Stimulated activated CD8-positive, alpha-beta memory T cell treated with anti-CD3 and anti-CD28 coated beads, Interleukin-12 subunit alpha, Interleukin-12 subunit beta, amount 100 ng/mL, for 24 hours (primary cell): ENCODE data around the gene PPM1L.
"Not testable (repeated sequence)": the region's sequence is repeated elsewhere in the genome, so short reads cannot be mapped to it uniquely, and the experiment has no call there.

ENCODE experiments used
- DNase-seq: peaks from one replicate; pipeline ENCODE4 v3.0.0-alpha.2; 2020; ENCODE audit errors: extremely low read depth

The PPM1L gene

DNA sequence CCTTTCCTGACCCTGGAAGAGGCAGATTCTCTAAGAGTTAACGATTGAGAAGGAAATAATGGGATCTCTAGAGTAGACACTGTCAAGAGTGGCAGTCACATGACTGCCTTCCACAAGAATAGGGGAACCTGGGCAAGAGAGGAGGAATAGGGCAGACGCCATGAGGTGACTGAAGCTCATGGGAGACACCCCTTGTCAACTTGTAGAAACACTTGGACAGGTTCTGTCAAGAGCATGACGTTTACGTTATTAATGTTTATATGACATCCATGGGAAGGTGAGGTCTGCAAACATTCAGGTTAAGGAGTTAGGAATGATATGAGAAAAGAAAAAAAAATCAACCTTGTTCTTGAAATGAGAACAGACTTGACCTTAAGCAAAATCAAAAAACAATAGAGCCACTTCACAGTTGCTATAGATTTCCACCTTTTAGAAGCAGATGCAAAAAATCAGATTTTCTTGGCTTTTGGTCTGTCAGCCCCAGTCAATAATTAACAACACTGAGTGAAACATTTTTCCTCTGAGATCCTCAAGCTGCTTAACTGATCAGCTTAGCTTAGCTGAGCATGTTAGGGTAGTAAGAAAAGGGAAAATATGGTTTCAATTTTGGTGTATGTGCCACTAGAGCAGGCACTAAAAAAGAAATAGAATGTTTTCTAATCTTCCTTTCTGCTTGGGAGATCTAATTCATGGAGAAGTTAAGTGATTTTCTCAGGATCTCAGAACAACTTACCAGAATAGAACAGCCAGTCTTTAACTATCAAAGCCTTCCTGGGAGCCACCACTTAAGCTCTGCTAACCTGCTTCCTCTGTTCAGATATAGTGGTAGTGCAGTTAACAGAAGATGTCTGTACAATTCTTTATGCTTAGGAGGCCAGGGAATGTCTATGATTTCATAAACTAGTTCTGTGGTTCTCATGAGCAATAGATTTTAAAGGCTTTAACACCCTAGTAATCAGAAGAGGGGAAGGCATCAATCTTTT is 232.2 kb downstream of the PPM1L start:
- DNase-seq, result no peak

DNA sequence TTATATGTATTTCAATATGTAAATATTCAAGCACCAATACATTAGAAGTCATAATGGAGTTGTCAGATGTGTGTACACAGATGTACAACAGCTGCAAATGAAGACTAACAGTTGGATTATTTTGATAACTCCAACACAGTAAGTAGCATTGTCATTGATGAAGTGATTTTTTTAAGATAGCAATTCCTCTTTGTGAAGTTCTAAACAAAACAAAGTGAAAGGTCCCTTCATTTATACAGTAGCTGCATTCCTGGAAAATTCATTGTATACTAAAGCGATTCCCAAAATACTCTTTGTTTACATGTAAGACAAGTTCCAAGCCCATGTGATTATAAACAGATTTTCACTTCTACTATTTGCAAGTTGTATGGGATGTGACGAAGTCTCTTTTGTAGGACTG is 234.4 kb downstream of the PPM1L start:
- no peak for DNase-seq

DNA sequence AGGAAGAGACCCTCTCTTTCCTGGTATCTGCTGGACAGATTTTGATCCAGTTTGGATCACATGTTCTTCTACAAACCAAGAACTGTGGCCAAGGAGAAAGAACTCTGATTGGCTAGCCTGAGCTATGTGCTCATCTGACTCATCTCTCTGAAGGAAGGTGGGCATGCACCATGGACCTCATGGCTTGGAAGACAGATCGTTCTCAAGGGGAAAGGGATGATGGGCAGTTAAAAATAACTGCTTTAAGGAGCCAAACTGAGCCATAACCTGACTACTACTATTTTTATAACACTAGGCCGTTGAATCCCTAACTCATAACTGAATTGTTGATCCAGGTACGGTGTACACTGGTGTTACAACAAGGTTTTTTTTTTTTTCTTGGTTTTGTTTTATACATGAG is 236.7 kb downstream of the PPM1L start:
- no peak for DNase-seq

DNA sequence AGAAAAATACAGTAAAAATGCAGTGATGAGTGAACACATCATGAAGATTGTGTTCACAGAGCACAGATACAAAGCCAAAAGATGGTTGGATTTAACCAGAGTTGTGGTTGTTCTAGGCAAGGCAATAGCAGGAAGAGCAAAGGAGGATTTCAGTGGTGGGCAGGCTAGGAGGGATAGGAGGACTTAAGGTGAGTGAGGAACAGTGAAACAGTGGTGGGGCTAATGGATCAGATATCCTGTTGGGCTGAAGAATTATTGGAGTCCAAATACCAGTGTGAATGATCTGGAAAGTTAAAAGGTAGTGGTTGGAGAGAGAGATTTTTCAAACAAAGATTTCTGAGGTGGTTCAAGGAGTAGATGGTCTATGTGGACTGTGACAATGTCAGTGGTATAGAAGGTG is 240.8 kb downstream of the PPM1L start:
- no peak for DNase-seq

DNA sequence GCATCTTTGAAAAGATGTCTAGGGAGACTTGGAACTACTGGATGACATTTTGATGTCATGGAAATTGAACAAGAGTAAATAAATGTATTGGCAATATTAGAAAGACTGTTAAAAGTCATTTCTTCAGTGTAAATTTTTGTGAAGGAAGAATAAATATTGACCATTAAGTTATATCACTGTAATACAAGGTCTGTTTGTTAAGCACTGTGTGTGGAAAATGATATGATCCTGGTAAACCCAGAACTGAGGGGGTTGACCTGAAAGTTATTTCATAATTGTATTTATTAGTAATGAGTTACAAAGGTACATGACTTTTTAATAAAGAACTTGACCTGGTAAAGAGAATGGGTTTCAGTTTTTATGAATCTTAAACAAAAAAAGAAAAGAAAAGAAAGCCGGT is 242.6 kb downstream of the PPM1L start:
- DNase-seq, result no peak

DNA sequence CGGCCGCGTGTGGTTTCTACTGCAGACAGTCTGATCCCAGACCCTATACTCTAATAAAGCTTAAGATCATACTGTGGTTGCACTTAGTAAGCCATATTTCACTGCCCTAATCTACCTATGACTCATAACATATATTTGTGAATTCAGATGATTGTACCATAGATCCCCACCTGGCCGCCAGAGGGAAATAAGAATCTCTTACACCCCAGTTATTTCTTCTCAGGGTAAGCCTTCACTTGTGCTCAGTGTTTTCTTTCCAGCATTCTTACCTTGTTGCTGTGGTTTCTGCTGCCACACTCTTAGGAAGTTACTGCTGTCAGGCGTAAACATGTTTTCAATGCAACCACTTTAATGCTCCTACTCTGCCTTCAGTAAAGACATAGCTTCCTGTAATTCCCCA is 243.2 kb downstream of the PPM1L start:
- no peak for DNase-seq

DNA sequence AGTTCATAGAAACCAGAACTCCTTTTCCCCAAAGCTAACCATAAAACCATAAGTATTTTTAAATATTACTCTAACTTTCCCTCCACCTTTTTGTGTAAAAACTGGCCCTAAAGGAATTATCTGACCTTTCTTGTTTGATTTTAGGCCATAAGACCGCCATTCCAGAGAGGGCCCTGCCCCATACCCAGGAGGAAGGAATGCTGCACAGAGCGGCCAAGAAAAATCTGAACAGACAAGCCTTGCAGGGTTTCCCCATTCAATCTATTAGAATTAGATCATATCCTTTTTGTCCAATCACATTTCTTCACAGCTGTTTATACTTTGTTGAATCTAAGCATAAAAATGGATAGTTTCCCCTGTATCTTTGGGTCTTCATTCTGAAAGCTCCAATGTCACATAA is 252.1 kb downstream of the PPM1L start:
- DNase-seq, result no peak

DNA sequence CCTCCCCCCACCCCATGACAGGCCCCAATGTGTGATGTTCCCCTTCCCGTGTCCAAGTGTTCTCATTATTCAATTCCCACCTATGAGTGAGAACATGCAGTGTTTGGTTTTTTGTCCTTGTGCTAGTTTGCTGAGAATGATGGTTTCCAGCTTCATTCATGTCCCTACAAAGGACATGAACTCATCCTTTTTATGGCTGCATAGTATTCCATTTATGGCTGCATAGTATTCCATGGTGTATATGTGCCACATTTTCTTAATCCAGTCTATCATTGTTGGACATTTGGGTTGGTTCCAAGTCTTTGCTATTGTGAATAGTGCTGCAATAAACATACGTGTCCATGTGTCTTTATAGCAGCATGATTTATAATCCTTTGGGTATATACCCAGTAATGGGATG is 254.1 kb downstream of the PPM1L start:
- not testable (repeated sequence) for DNase-seq

DNA sequence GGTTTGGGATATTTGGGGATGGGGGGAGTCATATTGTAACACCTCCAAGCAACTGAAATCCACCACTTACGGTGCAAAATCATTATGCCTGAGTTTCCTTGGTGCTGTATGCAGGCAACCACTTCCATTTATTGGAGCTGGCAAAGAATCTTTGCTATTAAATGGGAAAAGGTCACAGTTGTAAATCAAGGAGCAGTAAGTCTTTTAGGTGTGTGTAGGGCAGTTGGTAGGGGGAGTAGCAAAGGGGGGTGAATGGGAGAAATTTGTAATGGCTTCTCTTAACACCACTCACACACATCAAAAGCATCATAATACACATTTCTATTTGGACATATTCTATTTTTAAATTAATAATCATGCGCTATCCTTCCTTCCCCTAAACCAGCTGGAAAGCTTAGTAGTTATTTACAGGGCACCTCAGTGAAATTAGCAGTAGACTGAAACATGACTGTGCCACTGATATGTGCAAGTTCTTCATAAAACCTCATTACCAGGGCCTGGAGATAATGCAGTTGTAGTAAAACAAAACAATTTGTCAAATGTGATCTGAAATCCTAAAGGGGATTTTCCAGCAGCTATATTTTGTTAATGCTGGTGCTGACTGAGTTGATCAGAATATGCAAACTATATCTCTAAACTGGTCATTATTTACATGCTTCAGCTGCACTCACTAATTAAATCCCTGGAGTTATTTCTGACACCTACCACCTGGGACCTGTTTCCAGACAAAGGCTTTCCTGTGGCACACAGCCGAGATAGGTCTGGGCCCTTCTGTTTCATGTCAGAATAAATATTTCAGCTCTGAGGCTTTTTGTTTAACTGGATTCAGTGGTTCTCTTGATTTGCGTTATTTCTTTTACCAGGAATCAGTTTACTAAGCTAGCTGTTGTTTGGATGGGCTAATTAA is 259.1 kb downstream of the PPM1L start:
- no peak for DNase-seq

DNA sequence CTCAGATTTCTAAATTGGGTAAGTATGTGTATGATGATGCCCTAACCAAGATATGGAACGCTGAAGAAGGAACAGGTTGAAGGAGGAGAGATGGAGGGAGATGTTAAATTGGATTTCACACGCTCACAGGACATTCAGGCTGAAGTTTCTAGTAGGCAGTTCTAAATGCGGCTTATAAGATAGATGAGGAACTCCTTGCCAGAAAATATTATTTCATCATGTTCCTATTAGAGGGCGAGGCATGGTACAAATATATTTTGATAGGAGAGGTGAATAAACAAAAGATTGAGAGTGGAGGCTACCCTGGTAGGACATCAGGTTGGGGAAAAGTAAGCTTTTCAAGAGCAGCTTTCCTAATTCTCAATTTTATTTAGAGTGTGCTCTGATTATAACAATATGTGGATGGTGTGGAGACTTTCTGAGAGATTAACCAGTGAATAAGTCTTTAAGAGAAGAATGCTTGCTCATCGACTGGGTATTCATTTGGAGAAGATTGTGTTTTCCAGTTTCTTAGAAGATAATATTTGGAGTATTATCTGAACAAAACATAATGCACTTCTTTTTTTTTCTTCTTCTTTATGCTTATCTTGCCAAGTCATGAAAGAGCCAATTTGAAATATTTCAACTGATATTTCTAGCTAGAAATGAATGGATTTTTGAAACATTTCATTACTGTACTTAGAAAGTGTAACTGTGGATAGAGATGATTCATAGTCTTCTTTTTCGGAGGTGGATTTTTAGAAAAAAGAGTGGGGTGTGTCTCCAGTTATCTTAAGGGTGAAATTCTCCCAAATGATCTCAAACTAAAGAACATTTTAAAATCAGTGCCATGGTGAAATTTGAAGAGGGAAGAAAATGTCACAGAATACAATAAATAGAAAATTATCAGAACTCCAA is 260.6 kb downstream of the PPM1L start:
- DNase-seq, result no peak

DNA sequence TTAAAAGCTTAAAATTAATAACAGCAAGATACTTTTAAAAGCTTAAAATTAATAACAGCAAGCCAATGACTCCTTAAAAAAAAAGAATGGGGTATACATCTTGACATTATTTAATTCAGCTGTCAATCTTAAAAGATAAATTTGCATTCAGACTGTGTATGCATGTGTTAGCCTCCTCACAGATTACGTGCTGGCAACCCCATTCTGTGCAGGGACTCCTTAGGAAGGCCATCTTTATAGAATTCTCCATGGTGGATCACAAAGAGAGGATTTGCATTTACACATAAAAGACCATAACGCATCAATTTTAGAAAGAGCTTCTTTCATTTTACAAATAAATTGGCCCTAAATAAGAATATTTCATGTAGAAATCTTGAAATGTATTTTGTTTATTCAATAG is 261.9 kb downstream of the PPM1L start:
- DNase-seq, result no peak

DNA sequence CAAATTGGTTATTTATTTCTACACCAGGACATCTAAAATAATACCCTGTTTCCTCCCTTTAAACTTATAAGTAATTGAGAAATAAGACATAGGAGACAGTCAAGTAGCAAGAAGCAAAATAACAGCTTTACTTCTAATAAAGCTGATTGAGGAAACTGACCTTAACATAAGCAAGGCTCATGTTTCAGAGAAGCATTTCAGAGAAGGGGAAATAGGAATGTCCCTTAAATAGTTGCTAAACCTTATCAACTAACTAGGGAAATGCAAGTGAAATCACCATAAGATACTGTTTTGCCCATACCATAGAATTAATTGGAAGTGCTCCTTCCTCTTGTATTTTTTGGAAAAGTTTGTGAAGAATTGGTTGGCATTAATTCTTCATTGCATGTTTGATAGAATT is 264.2 kb downstream of the PPM1L start:
- no peak for DNase-seq

DNA sequence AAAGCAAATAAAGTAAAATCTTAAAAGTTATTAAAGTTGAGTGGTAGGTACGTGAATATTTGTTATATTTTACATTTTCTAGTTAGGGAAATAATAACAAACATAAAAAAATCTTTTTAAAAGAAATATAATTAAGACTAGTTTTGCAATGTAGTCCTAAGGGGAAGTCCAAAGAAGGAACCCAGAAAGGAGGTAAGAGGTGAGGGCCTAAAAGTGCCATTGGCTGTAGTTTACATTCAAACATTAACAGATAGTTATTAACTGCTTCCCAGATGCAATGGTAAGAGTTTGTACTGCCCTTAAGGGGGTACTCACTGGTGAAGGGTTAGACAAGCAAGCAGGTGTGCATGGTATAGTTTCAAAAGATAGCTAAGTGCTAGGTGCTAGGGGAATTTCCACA is 269.9 kb downstream of the PPM1L start:
- no peak for DNase-seq

DNA sequence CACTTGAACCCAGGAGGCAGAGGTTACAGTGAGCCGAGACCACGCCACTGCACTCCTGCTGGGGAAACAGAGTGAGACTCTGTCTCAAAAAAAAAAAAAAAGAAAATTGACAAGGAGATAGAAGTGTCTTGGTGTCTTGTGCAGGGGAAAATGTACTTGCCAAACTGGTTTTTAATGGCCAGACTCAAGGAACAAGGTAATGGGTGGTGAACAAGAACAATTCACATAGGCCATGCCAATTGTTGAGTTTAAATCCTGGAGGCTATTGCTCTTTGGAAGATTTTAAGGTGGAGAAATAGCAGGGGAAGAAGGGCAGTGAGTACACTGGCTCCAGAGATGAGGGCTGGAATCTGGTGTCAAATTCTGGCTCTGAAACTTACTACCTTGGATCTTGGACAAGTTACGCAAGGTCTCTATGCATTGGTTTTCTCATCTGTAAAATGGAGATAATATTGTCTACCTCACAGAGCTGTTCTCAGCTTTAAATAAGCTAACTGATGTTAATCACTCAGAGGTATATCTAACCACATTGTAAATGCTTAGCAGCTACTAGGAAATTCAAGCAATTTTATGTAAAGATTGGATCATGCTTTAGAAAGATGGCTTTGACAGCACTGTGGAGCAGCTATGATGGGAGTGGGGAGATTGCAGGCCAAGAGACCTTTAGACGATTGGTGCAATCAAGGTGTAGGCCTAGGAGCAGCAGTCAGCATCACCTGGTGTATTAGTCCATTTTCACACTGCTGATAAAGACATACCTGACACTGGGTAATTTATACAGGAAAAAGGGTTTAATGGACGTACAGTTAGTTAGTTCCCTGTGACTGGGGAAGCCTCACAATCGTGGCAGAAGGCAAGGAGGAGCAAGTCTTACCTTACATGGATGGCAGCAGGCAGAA is 270.8 kb downstream of the PPM1L start:
- DNase-seq, result no peak

DNA sequence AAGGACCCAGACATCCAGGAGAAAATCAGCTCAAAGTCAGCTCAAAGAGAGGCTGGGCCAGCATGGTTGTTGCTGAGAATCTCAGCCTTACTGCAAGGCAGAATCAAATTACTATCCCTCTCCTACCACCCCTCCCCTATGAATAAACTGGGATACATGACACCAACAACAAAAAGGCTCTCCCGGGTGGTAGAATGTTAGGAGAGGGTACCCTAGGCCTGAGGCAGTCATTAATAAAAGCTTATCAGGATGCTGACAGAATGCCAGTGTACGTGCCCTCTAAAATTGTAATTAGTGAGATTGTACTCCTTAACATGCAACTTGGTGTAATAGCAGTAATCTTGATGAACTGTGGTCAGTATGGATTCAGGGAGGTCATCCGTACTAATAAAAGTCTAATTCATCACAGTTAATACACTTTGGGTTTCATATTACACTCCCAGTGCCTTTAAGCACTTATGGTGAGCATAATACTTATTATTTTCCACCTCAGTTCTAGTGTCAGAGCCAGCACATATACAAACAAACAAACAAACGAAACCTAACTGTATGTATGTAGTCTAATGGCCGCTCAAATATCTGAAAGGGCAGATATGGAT is 272.6 kb downstream of the PPM1L start:
- no peak for DNase-seq

DNA sequence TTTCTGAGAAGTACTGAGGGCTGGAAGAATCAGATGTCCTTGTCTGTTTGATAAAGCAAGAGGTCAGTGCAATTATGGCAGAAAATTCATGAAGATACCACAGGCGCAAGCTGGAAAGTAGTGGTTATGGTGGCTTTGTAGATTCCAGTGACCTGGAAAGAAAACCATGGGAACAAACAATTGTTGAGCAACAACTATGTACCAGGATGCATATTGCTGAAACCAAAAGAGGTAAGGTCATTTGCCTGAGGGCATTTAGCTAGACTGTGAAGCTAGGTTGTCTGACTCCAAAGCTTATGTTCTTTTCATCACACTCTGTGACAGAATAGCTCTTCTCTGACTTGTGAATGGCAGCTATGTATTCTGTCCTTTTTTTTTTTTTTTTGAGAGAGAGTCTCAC is 275.1 kb downstream of the PPM1L start:
- DNase-seq, result no peak

DNA sequence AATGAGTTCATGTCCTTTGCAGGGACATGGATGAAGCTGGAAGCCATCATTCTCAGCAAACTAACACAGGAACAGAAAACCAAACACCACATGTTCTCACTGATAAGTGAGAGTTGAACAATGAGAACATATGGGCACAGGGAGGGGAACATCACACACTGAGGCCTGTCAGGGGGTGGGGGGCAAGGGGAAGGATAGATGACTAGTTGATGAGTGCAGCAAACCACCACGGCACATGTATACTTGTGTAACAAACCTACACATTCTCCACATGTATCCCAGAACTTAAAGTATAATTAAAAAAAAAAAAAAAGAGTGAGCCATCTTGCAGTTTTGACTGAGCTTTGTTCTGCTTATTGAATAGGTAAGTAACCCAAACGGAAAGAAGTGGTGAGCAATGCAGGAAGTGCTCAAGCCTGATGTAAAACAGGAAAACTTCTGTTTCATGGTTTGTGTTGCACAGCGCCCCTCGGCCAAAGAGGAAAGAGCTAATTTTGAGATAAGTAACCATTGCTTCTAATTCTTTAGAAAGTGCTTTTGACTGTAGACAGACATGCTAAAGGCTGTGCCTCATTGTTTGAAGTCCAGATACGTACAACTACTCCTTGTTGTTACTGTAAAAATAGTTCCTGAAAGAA is 279.0 kb downstream of the PPM1L start:
- DNase-seq, result not testable (repeated sequence)

DNA sequence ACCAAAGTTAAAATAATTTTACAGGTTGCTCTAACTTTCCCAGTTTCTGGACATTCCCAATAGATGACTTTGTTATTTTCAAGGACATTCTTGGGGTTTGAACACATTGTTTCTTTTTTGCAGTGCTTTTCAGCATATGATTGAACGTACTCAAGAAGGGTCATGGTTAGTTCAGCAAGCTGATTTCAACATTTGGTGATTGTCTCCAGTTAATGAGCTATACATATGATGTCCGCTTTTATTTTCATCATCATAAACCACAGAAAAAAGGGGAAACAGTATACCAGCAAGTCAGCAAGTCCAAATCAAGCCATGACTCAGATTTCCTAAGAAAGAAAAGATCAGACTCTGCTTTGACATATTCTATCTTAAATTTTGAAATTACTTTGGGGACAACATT is 279.7 kb downstream of the PPM1L start:
- no peak for DNase-seq

DNA sequence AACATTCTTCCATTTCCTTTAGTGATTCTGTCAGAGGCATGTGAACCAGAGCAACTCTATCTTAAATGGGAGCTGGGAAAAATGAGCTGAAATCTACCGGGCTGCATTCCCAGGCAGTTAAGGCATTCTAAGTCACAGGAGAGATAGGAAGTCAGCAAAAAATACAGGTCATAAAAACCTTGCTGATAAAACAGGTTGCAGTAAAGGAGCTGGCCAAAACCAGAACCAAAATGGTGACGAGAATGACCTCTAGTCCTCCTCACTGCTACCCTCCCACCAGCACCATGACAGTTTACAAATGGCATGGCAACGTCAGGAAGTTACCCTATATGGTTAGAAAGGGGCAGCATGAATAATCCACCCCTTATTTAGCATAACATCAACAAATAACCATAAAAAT is 282.7 kb downstream of the PPM1L start:
- no peak for DNase-seq

DNA sequence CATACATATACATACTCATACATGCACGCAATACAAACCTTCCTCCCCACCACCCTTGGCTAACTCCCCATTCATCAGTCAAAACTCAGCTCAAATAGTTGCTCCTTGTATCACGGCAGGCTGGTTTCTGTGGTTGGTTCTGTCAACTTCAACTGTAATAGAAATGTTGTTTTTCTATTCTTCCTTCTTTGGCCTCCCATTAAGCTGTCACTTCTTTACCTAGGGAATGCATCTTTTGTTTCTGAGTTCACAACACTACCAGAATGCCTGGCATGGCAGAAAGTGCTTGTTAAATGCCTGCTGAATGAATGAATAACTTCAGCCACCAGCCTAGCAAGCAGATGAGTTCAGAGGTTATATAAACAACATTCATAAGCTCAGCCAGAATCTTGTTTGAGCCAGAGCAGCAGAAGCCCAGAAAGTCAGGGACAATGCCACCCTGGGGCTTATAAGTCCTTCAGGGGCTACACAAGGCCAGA is 286.0 kb downstream of the PPM1L start:
- no peak for DNase-seq
